ENCODE results near the gene KCNA3. TPM values are rescaled to one million over a fixed set of nuclear protein-coding genes. Genes with fewer than 3 reads are reported as not detected.
A peak's percentile ranks its signal among the peaks of the same experiment; 100 is the strongest.

Gene KCNA3
- polyA plus RNA-seq, 3 donors = 4.8 to 7.7 (median 5.6) TPM

- Histone ChIP-seq H3K4me3 (replicated peaks in 1 of 3; ENCODE audit: low read depth in 2 of 3, low read length in 3 of 3) (peak overlapping the region in 1 of 3 experiments; percentile 8), H3K4me1 (ENCODE audit: control insufficient read depth in 1 of 2, insufficient read depth in 2 of 2, low read length in 2 of 2) (peaks cover 40 to 48% of the 10 kb centered on the region in 2 donors), H3K9ac (ENCODE audit: insufficient read depth, low read length, poor library complexity, severe bottlenecking) (no peak overlapping the region), H2AFZ (ENCODE audit: insufficient read depth, low read depth, low read length, poor library complexity, severe bottlenecking) (no peak overlapping the region), H3K36me3 (replicated peaks in 1 of 2; ENCODE audit: control insufficient read depth in 1 of 2, insufficient read depth in 2 of 2, low read length in 2 of 2) (no peaks in the 10 kb centered on the region), H3K9me3 (replicated peaks in 1 of 2; ENCODE audit: control insufficient read depth in 1 of 2, insufficient read depth in 1 of 2, low read length in 2 of 2) (no peaks in the 10 kb centered on the region), H3K27ac (ENCODE audit: low read depth in 1 of 2, low read length in 2 of 2) (no peak overlapping the region), H4K20me1 (ENCODE audit: insufficient read depth, low read length) (no peaks in the 10 kb centered on the region), H3K27me3 (ENCODE audit: control insufficient read depth in 2 of 2, insufficient read depth in 2 of 2, low read length in 2 of 2) (no peaks in the 10 kb centered on the region), H3K4me2 (replicated peaks; ENCODE audit: extremely low read depth, low read length, poor library complexity, severe bottlenecking) (no peak overlapping the region), H3K79me2 (ENCODE audit: insufficient read depth, low read length) (no peaks in the 10 kb centered on the region)
- Mint-ChIP-seq H3K4me1 (peaks cover 54% of the 10 kb centered on the region), H3K27me3 (ENCODE audit: low read depth in 3 of 3) (peaks cover 0 to 2% (median 1%) of the 10 kb centered on the region in 3 donors), H3K36me3 (peaks cover 0 to 9% of the 10 kb centered on the region in 2 donors), H3K4me3 (no peak overlapping the region), H3K27ac (no peak overlapping the region), H3K9me3 (peaks cover 0 to 2% (median 0%) of the 10 kb centered on the region in 7 donors)
- peak in 1 of 3 donors; percentile 40 for DNase-seq
- no CpG with 5 or more reads among the region's 1 CpG for WGBS (ENCODE audit: insufficient coverage)
- TF ChIP-seq, protein P1, sequence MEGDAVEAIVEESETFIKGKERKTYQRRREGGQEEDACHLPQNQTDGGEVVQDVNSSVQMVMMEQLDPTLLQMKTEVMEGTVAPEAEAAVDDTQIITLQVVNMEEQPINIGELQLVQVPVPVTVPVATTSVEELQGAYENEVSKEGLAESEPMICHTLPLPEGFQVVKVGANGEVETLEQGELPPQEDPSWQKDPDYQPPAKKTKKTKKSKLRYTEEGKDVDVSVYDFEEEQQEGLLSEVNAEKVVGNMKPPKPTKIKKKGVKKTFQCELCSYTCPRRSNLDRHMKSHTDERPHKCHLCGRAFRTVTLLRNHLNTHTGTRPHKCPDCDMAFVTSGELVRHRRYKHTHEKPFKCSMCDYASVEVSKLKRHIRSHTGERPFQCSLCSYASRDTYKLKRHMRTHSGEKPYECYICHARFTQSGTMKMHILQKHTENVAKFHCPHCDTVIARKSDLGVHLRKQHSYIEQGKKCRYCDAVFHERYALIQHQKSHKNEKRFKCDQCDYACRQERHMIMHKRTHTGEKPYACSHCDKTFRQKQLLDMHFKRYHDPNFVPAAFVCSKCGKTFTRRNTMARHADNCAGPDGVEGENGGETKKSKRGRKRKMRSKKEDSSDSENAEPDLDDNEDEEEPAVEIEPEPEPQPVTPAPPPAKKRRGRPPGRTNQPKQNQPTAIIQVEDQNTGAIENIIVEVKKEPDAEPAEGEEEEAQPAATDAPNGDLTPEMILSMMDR (IDR thresholded peaks at IDR 0.05) = no peak
- intact Hi-C loops (cut with micrococcal nuclease) = no loop called here
These were observed 12.5 kb upstream of the KCNA3 start for GRCh38 chr1:110687250-110687649.

DNA sequence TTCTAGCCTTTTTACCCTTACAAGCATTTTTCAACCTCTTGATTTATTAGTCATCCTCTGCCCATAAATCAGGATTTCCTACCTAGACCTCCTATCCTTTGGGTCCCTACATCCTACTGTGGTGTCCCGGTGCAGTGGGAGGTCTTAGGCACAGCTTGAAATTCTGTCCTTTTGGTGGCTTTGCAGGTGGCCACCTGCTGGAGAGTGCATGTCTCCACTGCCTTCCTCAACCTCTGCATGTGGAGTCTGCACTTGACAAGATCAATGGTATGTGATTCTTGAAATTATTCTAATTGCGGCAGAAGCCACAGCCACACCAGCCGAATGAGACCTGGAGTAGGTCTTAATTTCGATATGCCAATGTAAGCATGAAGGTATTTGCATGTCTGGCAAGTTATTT, 11.4 kb upstream of the KCNA3 start:
- no peak for DNase-seq
- intact Hi-C loops (cut with micrococcal nuclease) = no loop called here
- peaks cover 48% of the 10 kb centered on the region for H3K4me1 Mint-ChIP-seq

More for the DNA sequence above, 11.4 kb upstream of the KCNA3 start:
- WGBS (ENCODE audit: insufficient coverage) = 88% methylated on average over 2 of the region's 4 CpGs
- Histone ChIP-seq H3K4me2 (replicated peaks; ENCODE audit: extremely low read depth, low read length, poor library complexity, severe bottlenecking) (no peak overlapping the region), H4K20me1 (ENCODE audit: insufficient read depth, low read length) (no peaks in the 10 kb centered on the region), H3K27me3 (ENCODE audit: control insufficient read depth in 2 of 2, insufficient read depth in 2 of 2, low read length in 2 of 2) (no peaks in the 10 kb centered on the region), H3K9me3 (replicated peaks in 1 of 2; ENCODE audit: control insufficient read depth in 1 of 2, insufficient read depth in 1 of 2, low read length in 2 of 2) (no peaks in the 10 kb centered on the region), H3K9ac (ENCODE audit: insufficient read depth, low read length, poor library complexity, severe bottlenecking) (no peak overlapping the region), H3K79me2 (ENCODE audit: insufficient read depth, low read length) (no peaks in the 10 kb centered on the region), H2AFZ (ENCODE audit: insufficient read depth, low read depth, low read length, poor library complexity, severe bottlenecking) (no peak overlapping the region), H3K4me3 (replicated peaks in 1 of 3; ENCODE audit: low read depth in 2 of 3, low read length in 3 of 3) (no peak overlapping the region), H3K36me3 (replicated peaks in 1 of 2; ENCODE audit: control insufficient read depth in 1 of 2, insufficient read depth in 2 of 2, low read length in 2 of 2) (no peaks in the 10 kb centered on the region), H3K27ac (ENCODE audit: low read depth in 1 of 2, low read length in 2 of 2) (no peak overlapping the region), H3K4me1 (ENCODE audit: control insufficient read depth in 1 of 2, insufficient read depth in 2 of 2, low read length in 2 of 2) (peaks cover 39 to 46% of the 10 kb centered on the region in 2 donors)
- H3K9me3 Mint-ChIP-seq = peaks cover 0 to 2% (median 0%) of the 10 kb centered on the region in 7 donors
- TF ChIP-seq, protein P1 (IDR thresholded peaks at IDR 0.05) = peak; percentile 11
- peaks cover 0 to 2% (median 1%) of the 10 kb centered on the region in 3 donors for H3K27me3 Mint-ChIP-seq (ENCODE audit: low read depth in 3 of 3)
- peaks cover 0 to 9% of the 10 kb centered on the region in 2 donors for H3K36me3 Mint-ChIP-seq
- H3K4me3 Mint-ChIP-seq = peak overlapping the region; percentile 16 to 50
- H3K27ac Mint-ChIP-seq = no peak overlapping the region
